ENCODE measurements around the gene NPIPA5. TPM values are rescaled to one million over a fixed set of nuclear protein-coding genes. Genes with fewer than 3 reads are reported as not detected.
A peak's percentile ranks its signal among the peaks of the same experiment; 100 is the strongest.
"Not testable (repeated sequence)": the region's sequence is repeated elsewhere in the genome, so short reads cannot be mapped to it uniquely, and the experiment has no call there.

Gene NPIPA5
- total RNA-seq, 1 donor from 2014 or later = 0.79 TPM

DNA sequence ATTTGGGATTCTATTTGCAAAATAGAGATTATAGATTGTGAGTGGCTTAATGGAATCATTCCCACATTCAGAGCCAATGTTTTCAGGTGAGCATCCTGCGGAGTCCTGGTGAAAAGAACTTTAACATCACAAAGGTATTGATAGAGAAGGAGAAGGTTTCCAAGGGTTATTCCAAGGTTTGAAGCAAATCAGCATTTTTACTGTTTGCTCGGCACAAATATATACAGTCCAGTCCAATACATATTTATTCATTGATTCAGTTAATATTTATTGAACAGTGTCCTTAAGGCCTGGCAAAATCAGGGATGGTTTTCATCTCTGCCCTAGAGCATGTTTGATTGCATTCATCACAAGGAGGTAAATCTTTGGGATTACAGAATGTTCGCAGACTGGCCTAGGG, 23.9 kb upstream of the NPIPA5 start:
- no peaks in the 10 kb centered on the region for H3K36me3 ChIP-seq (ENCODE audit: control insufficient read depth, insufficient read depth, low read length)
- TF ChIP-seq, protein P1, sequence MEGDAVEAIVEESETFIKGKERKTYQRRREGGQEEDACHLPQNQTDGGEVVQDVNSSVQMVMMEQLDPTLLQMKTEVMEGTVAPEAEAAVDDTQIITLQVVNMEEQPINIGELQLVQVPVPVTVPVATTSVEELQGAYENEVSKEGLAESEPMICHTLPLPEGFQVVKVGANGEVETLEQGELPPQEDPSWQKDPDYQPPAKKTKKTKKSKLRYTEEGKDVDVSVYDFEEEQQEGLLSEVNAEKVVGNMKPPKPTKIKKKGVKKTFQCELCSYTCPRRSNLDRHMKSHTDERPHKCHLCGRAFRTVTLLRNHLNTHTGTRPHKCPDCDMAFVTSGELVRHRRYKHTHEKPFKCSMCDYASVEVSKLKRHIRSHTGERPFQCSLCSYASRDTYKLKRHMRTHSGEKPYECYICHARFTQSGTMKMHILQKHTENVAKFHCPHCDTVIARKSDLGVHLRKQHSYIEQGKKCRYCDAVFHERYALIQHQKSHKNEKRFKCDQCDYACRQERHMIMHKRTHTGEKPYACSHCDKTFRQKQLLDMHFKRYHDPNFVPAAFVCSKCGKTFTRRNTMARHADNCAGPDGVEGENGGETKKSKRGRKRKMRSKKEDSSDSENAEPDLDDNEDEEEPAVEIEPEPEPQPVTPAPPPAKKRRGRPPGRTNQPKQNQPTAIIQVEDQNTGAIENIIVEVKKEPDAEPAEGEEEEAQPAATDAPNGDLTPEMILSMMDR (IDR thresholded peaks at IDR 0.05; ENCODE audit: insufficient read depth, low read length, severe bottlenecking) = no peak
- FAIRE-seq = no peak
- no peak for DNase-seq (ENCODE audit: low read depth)
- H3K4me3 ChIP-seq (ENCODE audit: low read depth, low read length) = no peak overlapping the region
- H3K27me3 ChIP-seq (ENCODE audit: control insufficient read depth, insufficient read depth, low read length) = no peaks in the 10 kb centered on the region

DNA sequence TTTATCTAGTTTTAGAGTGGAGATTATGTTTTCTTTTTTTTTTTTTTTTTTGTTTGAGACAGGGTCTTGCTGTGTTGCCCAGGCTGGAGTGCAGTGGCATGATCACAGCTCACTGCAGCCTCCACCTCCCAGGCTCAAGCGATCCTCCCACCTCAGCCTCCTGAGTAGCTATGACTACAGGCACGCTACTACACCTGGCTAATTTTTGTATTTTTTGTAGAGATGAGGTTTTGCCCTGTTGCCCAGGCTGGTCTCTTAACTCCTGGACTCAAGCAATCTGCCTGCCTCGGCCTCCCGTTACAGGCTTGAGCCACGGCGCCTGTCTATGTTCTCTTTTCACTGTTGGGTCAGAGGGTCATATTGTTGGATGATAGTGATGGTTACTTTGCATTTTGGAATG, 22.2 kb upstream of the NPIPA5 start:
- not testable (repeated sequence) for DNase-seq (ENCODE audit: low read depth); FAIRE-seq; H3K36me3 ChIP-seq (ENCODE audit: control insufficient read depth, insufficient read depth, low read length); H3K4me3 ChIP-seq (ENCODE audit: low read depth, low read length); H3K27me3 ChIP-seq (ENCODE audit: control insufficient read depth, insufficient read depth, low read length)

DNA sequence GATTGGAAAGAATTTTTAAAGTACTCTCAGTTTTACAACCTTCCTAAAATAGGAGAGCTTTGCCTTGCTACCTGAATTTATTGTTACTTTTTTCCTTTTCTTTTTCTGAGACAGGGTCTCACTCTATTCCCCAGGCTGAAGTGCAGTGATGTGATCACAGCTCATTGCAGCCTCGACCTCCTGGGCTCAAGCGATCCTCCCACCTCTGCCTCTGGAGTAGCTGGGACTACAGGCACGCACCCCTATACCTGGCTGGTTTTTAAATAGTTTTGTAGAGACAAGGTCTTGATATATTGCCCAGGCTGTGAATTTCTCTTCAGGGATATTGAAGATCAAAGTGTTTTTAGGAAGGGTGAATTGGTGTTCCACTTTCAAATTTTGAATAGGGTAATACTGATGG, 21.2 kb upstream of the NPIPA5 start:
- TF ChIP-seq, protein P1 (IDR thresholded peaks at IDR 0.05; ENCODE audit: insufficient read depth, low read length, severe bottlenecking) = no peak
- FAIRE-seq = no peak

DNA sequence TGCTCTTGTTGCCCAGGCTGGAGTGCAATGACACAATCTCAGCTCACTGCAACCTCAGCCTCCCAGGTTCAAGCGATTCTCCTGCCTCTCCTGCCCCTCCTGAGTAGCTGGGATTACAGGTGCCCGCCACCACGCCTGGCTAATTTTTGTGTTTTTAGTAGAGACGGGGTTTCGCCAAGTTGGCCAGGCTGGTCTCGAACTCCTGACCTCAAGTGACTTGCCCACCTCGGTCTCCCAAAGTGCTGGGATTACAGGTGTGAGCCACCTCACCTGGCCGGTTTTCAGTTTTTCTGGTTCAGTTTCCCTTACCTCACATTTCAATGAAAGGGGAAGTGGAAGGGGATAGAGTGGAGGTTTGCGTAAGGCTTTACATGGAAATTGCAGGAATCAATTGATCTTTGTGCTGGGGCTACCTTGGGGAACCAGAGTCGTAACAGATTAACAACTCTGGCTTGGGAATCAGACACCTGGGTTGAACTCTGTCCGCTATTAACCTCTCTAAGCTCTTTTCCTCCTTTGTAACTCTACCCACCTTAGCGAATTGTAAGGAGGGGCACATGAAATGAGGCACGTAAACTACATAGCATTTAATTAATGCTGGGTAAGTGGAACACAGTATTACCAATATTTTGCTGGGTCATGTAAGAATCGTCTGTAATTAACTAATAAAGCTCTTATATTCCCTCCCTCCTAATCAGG, 20.7 kb upstream of the NPIPA5 start:
- TF ChIP-seq, protein P1 (IDR thresholded peaks at IDR 0.05; ENCODE audit: insufficient read depth, low read length, severe bottlenecking) = no peak
- FAIRE-seq (no peak), DNase-seq (ENCODE audit: low read depth) (no peak)
- no peak overlapping the region for H3K4me3 ChIP-seq (ENCODE audit: low read depth, low read length)
- H3K27me3 ChIP-seq (ENCODE audit: control insufficient read depth, insufficient read depth, low read length) = no peaks in the 10 kb centered on the region
- no peaks in the 10 kb centered on the region for H3K36me3 ChIP-seq (ENCODE audit: control insufficient read depth, insufficient read depth, low read length)

More for the DNA sequence above, 21.2 kb upstream of the NPIPA5 start:
- no peak for DNase-seq (ENCODE audit: low read depth)
- no peak overlapping the region for H3K4me3 ChIP-seq (ENCODE audit: low read depth, low read length)
- H3K36me3 ChIP-seq (ENCODE audit: control insufficient read depth, insufficient read depth, low read length) = no peaks in the 10 kb centered on the region
- no peaks in the 10 kb centered on the region for H3K27me3 ChIP-seq (ENCODE audit: control insufficient read depth, insufficient read depth, low read length)

DNA sequence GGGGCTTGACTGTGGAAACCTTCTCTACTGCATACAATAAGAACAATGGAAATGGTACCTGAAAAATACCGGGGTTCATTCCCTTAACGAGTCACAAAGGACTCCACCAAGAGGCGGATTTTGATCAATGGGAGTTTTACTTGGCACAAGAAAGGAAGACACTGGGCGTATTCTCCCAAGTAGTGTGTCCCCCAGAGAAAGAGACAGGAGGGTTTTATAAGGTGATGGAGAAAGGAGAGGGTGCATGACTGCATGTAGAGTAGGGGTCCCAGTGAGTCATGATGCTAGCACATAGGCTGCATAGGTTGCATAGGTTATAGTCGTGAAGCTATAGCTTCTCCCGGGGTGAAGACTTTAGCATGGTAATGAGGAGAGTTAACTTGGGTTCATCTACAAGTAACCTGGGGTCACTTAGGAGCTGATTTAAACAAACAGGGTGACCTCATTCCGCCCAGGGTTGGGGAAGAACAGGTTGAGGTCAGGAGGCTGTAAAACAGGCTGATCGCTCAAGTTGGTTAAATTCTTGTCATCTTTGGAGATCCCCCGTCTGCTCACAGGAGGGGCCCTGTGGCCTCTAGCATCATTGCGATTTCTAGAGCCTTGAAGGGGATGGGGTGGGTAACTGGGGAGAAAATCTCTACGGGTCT, 19.0 kb upstream of the NPIPA5 start:
- Histone ChIP-seq H3K27me3 (ENCODE audit: control insufficient read depth, insufficient read depth, low read length) (no peaks in the 10 kb centered on the region), H3K4me3 (ENCODE audit: low read depth, low read length) (no peak overlapping the region), H3K36me3 (ENCODE audit: control insufficient read depth, insufficient read depth, low read length) (no peaks in the 10 kb centered on the region)
- FAIRE-seq = no peak
- TF ChIP-seq, protein P1 (IDR thresholded peaks at IDR 0.05; ENCODE audit: insufficient read depth, low read length, severe bottlenecking) = no peak
- DNase-seq (ENCODE audit: low read depth) = no peak

DNA sequence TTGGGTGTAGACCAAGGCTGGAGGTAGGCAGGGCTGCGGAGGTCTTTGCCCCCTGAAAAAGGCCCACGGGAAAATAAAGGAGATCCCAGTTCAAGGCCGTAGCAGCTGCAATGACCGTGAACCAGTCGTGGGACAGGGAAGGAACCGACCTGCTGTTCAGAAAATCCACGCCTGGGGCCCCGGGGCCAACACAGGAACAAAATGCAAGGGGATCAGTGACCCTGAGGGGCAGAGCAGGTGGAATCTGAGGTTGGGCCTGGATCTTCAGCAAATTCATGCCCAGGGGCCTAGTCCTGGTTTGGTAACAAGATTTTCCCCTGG, 18.4 kb upstream of the NPIPA5 start:
- not testable (repeated sequence) for H3K4me3 ChIP-seq (ENCODE audit: low read depth, low read length); H3K36me3 ChIP-seq (ENCODE audit: control insufficient read depth, insufficient read depth, low read length); H3K27me3 ChIP-seq (ENCODE audit: control insufficient read depth, insufficient read depth, low read length); FAIRE-seq; DNase-seq (ENCODE audit: low read depth)

DNA sequence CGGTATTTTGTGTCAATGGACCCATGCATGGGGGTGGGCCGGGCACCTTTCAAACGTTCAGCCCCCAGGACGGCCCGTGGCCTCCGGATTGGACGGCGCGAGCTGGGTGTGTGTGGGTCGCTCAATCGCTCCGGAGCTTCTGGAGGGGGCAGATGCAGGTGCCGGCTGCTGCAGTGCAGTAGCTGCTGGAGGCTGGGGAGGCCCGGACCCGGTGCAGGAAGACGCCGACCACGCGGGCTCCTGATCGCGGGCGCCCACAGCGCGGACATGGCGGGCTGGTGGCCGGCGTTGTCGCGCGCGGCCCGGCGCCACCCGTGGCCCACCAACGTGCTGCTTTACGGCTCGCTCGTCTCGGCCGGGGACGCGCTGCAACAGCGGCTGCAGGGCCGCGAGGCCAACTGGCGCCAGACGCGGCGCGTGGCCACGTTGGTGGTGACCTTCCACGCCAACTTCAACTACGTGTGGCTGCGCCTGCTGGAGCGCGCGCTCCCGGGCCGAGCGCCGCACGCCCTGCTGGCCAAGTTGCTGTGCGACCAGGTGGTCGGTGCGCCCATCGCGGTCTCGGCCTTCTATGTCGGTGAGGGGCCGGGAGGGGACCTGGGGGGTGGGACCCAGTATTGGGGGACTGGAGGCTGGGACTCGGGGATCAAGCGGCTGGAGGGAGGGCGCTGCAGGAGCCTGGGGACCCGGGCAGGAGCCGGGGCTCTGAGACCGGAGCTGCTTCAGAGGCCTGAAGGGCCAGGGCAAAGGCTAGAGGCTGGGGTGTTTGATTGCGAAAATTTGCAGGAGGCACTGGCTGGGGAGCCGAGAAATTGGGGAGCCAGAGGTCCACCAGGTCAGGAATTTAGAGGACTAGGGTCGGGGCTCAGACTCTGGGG, 17.8 kb upstream of the NPIPA5 start, which contains the start of gene MPV17L:
Gene MPV17L (plus strand): TSS at position 124 of the 878 bp plus-strand sequence. CDS start 144 bp downstream, at position 268.
- DNase-seq (ENCODE audit: low read depth); H3K27me3 ChIP-seq (ENCODE audit: control insufficient read depth, insufficient read depth, low read length); FAIRE-seq; H3K36me3 ChIP-seq (ENCODE audit: control insufficient read depth, insufficient read depth, low read length): not testable (repeated sequence)
- peak within 1 kb of the TSS; percentile 31 for H3K4me3 ChIP-seq (ENCODE audit: low read depth, low read length)

DNA sequence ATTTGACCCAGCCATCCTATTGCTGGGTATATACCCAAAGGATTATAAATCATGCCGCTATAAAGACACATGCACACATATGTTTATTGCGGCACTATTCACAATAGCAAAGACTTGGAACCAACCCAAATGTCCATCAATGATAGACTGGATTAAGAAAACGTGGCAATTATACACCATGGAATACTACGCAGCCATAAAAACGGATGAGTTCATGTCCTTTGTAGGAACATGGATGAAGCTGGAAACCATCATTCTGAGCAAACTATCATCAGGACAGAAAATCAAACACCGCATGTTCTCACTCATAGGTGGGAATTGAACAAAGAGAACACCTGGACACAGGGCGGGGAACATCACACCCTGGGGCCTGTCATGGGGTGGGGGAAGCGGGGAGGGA, 14.9 kb upstream of the NPIPA5 start:
- not testable (repeated sequence) for DNase-seq (ENCODE audit: low read depth); H3K4me3 ChIP-seq (ENCODE audit: low read depth, low read length); H3K36me3 ChIP-seq (ENCODE audit: control insufficient read depth, insufficient read depth, low read length); H3K27me3 ChIP-seq (ENCODE audit: control insufficient read depth, insufficient read depth, low read length); FAIRE-seq

DNA sequence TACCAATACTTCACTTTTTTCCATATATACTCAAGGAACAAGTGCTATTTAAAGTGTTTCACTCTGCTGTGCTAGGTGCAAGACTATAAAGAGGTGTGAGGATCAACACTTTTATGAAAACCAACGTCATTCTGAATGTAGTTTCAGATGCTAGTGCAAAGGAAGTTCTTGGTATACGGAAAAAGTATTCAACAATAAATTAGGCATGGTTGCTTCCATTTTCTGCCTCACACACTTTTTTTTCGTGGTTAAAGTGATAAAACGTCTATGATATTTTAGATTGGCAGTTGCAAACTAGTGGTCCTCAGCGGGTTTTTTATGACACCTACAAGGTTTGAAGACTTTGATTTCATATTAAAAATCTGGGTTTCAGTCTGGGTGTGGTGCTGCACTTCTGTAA, 11.8 kb upstream of the NPIPA5 start:
- FAIRE-seq; DNase-seq (ENCODE audit: low read depth); H3K27me3 ChIP-seq (ENCODE audit: control insufficient read depth, insufficient read depth, low read length); H3K36me3 ChIP-seq (ENCODE audit: control insufficient read depth, insufficient read depth, low read length); H3K4me3 ChIP-seq (ENCODE audit: low read depth, low read length): not testable (repeated sequence)

DNA sequence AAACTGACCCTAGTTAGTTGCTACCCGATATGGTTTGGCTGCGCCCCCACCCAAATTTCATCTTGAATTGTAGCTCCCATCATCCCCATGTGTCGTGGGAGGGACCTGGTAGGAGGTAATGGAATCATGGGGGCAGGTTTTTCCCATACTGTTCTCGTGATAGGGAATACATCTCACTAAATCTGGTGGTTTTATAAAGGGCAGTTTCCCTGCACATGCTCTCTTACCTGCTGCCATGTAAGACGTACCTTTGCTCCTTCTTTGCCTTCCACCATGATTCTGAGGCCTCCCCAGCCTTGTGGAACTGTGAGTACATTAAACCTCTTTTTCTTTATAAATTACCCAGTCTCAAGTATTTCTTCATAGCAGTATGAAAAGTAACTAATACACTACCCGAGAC, 10.0 kb upstream of the NPIPA5 start:
- not testable (repeated sequence) for H3K27me3 ChIP-seq (ENCODE audit: control insufficient read depth, insufficient read depth, low read length); DNase-seq (ENCODE audit: low read depth); H3K36me3 ChIP-seq (ENCODE audit: control insufficient read depth, insufficient read depth, low read length); FAIRE-seq; H3K4me3 ChIP-seq (ENCODE audit: low read depth, low read length)
